ENCODE results near the gene SAMD1.

The SAMD1 gene

DNA sequence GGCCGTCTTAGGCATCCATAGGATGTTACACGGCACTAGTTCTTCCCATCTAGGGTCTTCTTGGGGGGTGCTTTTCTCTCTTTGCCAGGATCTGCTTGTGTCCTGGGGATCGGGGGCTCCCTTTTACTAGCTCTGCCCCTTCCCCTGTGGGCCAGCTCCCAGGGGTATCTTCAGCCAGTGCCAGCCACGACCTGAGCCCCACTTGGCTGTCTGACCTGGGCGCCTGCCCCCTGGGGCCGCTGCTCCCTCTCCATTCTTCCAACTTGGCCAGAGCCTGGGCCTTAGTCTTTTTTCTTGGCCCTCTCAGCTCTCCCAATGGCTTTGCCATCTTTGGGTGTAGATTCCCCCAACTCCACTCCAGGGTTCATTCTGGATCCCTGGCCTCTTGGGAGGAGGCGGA, 23.9 kb upstream of the SAMD1 start:
- TF ChIP-seq, protein P1, sequence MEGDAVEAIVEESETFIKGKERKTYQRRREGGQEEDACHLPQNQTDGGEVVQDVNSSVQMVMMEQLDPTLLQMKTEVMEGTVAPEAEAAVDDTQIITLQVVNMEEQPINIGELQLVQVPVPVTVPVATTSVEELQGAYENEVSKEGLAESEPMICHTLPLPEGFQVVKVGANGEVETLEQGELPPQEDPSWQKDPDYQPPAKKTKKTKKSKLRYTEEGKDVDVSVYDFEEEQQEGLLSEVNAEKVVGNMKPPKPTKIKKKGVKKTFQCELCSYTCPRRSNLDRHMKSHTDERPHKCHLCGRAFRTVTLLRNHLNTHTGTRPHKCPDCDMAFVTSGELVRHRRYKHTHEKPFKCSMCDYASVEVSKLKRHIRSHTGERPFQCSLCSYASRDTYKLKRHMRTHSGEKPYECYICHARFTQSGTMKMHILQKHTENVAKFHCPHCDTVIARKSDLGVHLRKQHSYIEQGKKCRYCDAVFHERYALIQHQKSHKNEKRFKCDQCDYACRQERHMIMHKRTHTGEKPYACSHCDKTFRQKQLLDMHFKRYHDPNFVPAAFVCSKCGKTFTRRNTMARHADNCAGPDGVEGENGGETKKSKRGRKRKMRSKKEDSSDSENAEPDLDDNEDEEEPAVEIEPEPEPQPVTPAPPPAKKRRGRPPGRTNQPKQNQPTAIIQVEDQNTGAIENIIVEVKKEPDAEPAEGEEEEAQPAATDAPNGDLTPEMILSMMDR (IDR thresholded peaks at IDR 0.05; ENCODE audit: control insufficient read depth, extremely low read depth, insufficient read depth): no peak
- DNase-seq (ENCODE audit: low read depth): no peak
- no peak overlapping the region for H3K4me3 ChIP-seq (ENCODE audit: low read depth, low read length)

DNA sequence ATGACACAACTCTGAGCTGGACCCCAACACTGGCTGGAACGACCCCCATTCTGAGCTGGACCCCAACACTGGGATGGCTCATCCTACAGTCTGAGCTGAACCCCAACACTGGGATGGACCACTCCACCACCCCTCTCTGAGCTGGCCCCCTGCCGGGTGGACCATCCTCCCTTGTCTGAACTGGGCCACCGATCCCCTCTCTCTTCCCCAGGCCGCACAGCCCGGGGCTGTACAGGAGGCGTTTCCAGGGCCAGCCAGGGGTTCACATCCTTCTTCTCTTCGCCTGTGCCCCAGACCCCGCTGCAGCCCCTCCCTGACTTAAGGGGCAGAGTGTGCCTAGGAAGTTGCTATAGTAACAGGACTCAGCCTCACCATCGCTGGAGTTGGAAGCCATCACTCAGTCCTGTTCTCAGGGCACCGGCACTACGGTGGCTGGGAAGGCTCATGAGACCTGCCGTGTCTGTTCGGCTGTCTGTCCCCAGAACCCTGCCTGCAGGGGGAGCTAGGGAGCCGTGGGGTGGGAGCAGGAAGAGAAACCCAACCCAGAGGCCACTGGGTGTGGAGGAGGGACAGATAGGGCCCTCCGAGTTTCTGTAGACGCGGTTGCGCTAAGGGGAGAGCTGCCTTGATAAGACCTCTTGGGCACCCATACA, 23.3 kb upstream of the SAMD1 start:
- no peak for DNase-seq (ENCODE audit: low read depth)
- TF ChIP-seq, protein P1 (IDR thresholded peaks at IDR 0.05; ENCODE audit: control insufficient read depth, extremely low read depth, insufficient read depth): peak; percentile 36
- H3K4me3 ChIP-seq (ENCODE audit: low read depth, low read length): no peak overlapping the region

GRCh38 chr19:14112809-14113385, 22.3 kb upstream of the SAMD1 start:
- no peak for DNase-seq (ENCODE audit: low read depth)
- no peak overlapping the region for H3K4me3 ChIP-seq (ENCODE audit: low read depth, low read length)
- TF ChIP-seq, protein P1 (IDR thresholded peaks at IDR 0.05; ENCODE audit: control insufficient read depth, extremely low read depth, insufficient read depth): no peak

DNA sequence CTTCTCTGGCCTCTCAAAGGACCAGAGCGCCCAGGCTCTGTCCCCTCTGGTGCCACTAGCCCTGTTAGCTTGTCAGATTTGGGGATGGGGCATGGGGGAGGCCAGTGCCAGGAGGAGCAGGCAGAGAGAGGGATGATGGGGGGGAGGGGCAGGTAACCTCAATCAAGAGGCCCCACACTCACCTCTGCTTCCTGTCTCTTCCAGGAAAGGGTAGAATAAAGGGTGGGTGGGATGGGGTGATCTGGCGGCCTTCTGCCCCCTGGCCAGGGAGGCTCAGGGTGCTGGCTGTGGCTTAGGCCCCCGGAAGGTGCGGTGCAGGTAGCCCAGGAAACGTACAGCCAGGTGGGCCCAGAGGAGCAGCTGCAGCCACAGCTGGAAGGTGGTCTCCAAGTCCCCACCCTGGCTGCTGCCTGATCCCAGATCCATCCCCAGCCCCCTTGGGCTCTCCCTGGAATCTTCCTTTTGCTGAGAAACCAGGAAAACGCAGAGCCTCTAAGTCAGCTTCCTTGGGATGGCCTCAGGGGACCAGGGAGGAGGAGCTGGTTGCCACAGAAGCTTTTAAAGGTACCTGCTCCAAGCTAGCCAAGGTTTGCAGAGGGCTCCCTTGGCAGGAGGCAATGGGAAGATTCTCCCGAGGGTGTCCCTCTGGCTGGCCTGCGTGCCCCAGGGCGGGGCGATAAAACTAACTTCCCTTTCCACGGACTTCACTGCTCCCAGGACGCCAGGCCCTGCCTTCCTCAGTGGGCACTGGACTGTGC, 21.7 kb upstream of the SAMD1 start:
- no peak for DNase-seq (ENCODE audit: low read depth)
- TF ChIP-seq, protein P1 (IDR thresholded peaks at IDR 0.05; ENCODE audit: control insufficient read depth, extremely low read depth, insufficient read depth): no peak
- no peak overlapping the region for H3K4me3 ChIP-seq (ENCODE audit: low read depth, low read length)

- TF ChIP-seq, protein P1 (IDR thresholded peaks at IDR 0.05; ENCODE audit: control insufficient read depth, extremely low read depth, insufficient read depth): no peak
- no peak overlapping the region for H3K4me3 ChIP-seq (ENCODE audit: low read depth, low read length)
- no peak for DNase-seq (ENCODE audit: low read depth)
Observed at GRCh38 chr19:14111486-14111885, 20.9 kb upstream of the SAMD1 start.

- TF ChIP-seq, protein P1 (IDR thresholded peaks at IDR 0.05; ENCODE audit: control insufficient read depth, extremely low read depth, insufficient read depth): no peak
- H3K4me3 ChIP-seq (ENCODE audit: low read depth, low read length): no peak overlapping the region
- DNase-seq (ENCODE audit: low read depth): no peak
Observed at GRCh38 chr19:14110650-14111049, 20.1 kb upstream of the SAMD1 start.
